ENCODE data around the gene IRGC.

DNA sequence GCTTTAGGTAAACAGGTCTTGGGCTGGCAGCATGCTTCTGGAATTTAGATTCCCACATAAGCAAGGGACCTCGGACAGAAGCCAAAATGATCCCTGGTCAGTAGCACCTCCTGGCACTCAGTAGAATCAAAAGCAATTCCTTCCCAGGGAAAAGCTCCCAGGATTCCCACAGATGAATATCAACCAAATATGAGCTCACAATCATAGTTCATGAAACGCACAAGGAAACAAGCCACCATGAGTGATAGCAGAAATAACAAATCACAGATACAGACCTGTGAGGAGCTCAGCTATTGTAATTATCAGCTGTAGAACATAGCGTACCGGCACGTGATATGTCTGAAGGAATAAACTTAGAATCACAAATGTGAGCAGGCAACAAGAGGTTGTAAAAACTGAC is 24.1 kb upstream of the IRGC start:
- TF ChIP-seq, protein P1, sequence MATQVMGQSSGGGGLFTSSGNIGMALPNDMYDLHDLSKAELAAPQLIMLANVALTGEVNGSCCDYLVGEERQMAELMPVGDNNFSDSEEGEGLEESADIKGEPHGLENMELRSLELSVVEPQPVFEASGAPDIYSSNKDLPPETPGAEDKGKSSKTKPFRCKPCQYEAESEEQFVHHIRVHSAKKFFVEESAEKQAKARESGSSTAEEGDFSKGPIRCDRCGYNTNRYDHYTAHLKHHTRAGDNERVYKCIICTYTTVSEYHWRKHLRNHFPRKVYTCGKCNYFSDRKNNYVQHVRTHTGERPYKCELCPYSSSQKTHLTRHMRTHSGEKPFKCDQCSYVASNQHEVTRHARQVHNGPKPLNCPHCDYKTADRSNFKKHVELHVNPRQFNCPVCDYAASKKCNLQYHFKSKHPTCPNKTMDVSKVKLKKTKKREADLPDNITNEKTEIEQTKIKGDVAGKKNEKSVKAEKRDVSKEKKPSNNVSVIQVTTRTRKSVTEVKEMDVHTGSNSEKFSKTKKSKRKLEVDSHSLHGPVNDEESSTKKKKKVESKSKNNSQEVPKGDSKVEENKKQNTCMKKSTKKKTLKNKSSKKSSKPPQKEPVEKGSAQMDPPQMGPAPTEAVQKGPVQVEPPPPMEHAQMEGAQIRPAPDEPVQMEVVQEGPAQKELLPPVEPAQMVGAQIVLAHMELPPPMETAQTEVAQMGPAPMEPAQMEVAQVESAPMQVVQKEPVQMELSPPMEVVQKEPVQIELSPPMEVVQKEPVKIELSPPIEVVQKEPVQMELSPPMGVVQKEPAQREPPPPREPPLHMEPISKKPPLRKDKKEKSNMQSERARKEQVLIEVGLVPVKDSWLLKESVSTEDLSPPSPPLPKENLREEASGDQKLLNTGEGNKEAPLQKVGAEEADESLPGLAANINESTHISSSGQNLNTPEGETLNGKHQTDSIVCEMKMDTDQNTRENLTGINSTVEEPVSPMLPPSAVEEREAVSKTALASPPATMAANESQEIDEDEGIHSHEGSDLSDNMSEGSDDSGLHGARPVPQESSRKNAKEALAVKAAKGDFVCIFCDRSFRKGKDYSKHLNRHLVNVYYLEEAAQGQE (IDR thresholded peaks at IDR 0.05; ENCODE audit: insufficient read depth in 1 of 2, low read depth in 2 of 2, low read length in 2 of 2) = no peak
- TF ChIP-seq POLR2AphosphoS5 (IDR thresholded peaks at IDR 0.05; ENCODE audit: low read depth, low read length) (no peak), FOXP2 (optimal IDR thresholded peaks at IDR 0.05; ENCODE audit: borderline replicate concordance, extremely low read depth, extremely low read length, insufficient read depth) (no peak), SIN3A (IDR thresholded peaks at IDR 0.05; ENCODE audit: borderline replicate concordance, insufficient read depth, low read length) (no peak), TAF1 (IDR thresholded peaks at IDR 0.05; ENCODE audit: borderline replicate concordance, insufficient read depth, low read length) (no peak)
